ENCODE results near the gene COMT. TPM values are rescaled to one million over a fixed set of nuclear protein-coding genes. Genes with fewer than 3 reads are reported as not detected.
A peak's percentile ranks its signal among the peaks of the same experiment; 100 is the strongest.

The COMT gene
- total and polyA plus RNA-seq, 9 of the 15 experiments (the other 6 are each of a cell fraction or from before 2014, with no cell fraction given): 12.5 to 351 (median 155) TPM

- TF ChIP-seq TCF15 (CRISPR knock-in tag; IDR thresholded peaks at IDR 0.05) (no peak), ZNF511 (CRISPR knock-in tag; IDR thresholded peaks at IDR 0.05) (no peak), NKRF (IDR thresholded peaks at IDR 0.05; ENCODE audit: borderline replicate concordance) (peak; percentile 89), SMAD4 (CRISPR knock-in tag; conservative IDR thresholded peaks at IDR 0.05) (peak; percentile 61; the same call in 1 of the 2 replicates), ATF7 (IDR thresholded peaks at IDR 0.05) (0 out of 2 replicates have a peak, but pooled peaks have one; percentile 50), HNRNPLL (IDR thresholded peaks at IDR 0.05; ENCODE audit: low read depth, low read length, poor library complexity, severe bottlenecking) (peak; percentile 50), RNF219 (CRISPR knock-in tag; IDR thresholded peaks at IDR 0.05) (no peak), ZNF644 (tag; IDR thresholded peaks at IDR 0.05; ENCODE audit: low read depth) (no peak), CTCF (IDR thresholded peaks at IDR 0.05 in 2 of 3, conservative IDR thresholded peaks at IDR 0.05 in 1 of 3; ENCODE audit: insufficient read depth in 2 of 3, low read depth in 1 of 3, low read length in 3 of 3) (peak; percentile 98 to 100 (median 100)), ARID3A (IDR thresholded peaks at IDR 0.05; ENCODE audit: borderline replicate concordance, low read depth, low read length) (no peak), CXXC5 (CRISPR knock-in tag; IDR thresholded peaks at IDR 0.05) (peak; percentile 47), MLLT1 (IDR thresholded peaks at IDR 0.05) (peak; percentile 96 to 98), PHF21A (IDR thresholded peaks at IDR 0.05; ENCODE audit: borderline replicate concordance, low read depth) (peak; percentile 8; the same call in 1 of the 2 replicates), TBL1XR1 (IDR thresholded peaks at IDR 0.05; ENCODE audit: low read length in 2 of 2) (peak; percentile 85 to 92; a peak in 3 of 4 replicates)
Measured at GRCh38 chr22:19909350-19910179, 32.0 kb upstream of the COMT start (continued).
